NCI-H1092 treated with DMSO at 0.1 percent for 48 hours (cell line): ENCODE results near the gene COX6A1.

ENCODE experiments used
- DNase-seq: peaks from one replicate; lab custom pipeline; 2025; lab: John Stamatoyannopoulos, UW

The COX6A1 gene

DNA sequence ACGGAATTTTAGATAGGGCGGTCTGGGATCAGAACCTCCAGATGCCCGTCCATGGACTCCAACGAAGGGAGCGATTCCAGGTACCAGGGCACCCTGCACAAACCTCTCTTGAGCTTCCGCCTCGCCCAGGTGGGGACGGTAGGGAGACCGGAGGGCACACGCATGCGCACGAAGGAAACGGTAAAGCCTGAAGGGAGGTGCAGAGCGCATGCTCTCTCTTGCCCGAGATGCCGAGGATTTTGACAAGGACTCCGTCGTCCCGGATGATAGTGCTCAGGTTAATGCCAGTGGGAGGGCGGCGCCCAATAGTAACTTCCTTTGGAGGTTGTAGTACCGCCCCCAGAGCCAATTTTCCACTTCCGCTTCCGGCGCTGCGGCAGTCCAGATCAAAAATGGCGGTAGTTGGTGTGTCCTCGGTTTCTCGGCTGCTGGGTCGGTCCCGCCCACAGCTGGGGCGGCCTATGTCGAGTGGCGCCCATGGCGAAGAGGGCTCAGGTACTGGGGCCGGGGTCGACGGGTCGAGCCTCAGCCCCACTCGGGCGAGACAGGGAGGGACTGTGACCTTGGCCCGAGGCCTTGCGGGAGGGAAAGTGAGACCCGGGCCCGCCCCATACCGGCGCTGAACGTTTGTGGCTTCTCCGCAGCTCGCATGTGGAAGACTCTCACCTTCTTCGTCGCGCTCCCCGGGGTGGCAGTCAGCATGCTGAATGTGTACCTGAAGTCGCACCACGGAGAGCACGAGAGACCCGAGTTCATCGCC, at the start of gene COX6A1:
TSS of gene COX6A1 (plus strand) at position 379 of the 760 bp plus-strand sequence. CDS start at position 393, 14 bp downstream.
- DNase-seq: peak; percentile 98

GRCh38 chr12:120388691-120389481, 49.0 kb upstream of the COX6A1 start:
- DNase-seq: peak; percentile 58

DNA sequence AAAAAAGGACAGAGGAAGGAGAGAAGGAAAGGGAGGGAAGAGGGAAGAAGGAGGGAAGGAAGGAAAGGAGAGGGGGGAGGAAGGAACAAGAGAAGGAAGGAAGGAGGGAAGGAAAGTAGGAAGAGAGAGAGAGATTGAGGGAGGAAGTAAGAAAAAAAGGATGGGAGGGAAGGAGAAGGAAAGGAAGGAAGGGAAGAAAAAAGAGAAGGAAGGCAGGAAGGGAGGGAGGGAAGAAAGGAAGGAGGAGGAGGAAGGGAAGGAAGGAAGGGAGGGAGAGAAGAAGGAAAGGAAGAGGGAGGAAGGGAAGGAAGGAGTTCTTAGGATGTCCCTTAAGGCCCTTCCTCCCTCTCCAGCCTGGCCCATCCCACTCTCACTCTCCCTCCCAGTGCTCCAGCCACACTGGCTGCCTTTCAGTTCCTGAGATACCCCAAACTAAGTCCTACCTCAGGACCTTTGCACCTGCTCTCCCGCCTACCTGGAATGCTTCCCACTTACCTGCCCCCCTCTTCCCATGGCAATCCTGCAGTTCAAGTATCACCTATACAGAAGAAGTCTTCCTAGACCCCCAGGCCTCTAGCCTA, 47.3 kb upstream of the COX6A1 start:
- DNase-seq: no peak

- DNase-seq: peak; percentile 31
Measured at GRCh38 chr12:120394483-120395367, 43.2 kb upstream of the COX6A1 start.

- peak; percentile 7 for DNase-seq
Measured at GRCh38 chr12:120397824-120398540, 39.9 kb upstream of the COX6A1 start.

DNA sequence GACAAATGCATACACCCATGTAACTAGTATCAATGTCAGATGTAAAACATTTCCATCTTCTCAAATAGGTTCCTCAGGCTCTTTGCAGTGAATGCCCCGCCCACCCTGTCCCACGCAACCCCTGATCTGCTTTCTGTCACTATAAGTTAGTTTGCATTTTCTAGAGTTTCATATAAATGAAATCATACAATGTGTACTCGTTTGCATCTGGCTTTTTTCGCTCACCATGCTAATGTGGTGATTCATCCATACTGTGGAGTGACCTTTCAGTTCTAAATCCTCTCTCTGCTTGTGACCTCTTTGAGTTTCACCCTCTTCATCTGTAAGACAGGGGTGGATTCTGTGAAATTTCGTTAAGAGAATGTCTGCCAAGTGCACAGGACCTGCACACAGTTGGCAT, 38.4 kb upstream of the COX6A1 start:
- DNase-seq: no peak

DNA sequence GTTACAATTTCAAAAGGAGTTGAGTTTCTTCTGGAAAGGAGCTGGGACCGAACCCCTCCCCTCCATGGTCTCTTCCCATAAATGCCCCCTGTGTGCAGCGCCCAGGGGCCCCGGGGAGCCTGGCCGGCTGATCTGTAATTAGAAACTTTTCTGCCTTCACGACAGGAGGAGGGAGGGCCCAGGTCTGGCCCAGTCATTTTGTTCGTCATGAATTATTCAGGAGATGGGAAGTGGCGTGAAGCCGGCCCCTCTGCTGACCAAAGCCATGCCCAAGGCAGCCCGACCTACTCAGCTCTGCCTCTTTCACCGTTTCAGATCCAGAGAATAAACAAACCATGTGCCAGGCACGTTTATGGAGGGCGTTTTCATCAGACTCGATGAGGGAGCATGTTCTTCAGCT, 35.7 kb upstream of the COX6A1 start:
- no peak for DNase-seq

DNA sequence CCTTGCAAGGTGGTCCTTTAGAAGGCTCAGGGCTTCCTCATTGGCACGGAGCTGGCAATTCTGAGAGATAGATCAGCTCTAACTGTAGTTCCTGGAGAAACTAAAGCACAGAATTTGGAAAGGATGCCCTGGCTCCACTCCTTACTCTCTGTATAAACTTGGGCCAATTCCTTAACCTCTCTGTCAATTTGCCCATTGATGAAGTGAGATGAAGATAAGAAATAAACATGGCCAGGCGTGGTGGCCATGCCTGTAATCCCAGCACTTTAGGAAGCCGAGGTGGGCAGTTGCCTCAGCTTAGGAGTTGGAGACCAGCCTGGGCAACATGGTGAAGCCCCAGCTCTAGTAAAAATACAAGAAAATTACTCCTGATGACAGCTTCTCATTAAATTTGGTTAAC, 34.0 kb upstream of the COX6A1 start:
- DNase-seq: no peak

- DNase-seq: no peak
Measured at GRCh38 chr12:120404271-120404670, 33.6 kb upstream of the COX6A1 start.

- DNase-seq: no peak
Measured at GRCh38 chr12:120406069-120406468, 31.8 kb upstream of the COX6A1 start.

GRCh38 chr12:120406553-120406952, 31.4 kb upstream of the COX6A1 start:
- no peak for DNase-seq

GRCh38 chr12:120408771-120409170, 29.1 kb upstream of the COX6A1 start:
- DNase-seq: no peak

DNA sequence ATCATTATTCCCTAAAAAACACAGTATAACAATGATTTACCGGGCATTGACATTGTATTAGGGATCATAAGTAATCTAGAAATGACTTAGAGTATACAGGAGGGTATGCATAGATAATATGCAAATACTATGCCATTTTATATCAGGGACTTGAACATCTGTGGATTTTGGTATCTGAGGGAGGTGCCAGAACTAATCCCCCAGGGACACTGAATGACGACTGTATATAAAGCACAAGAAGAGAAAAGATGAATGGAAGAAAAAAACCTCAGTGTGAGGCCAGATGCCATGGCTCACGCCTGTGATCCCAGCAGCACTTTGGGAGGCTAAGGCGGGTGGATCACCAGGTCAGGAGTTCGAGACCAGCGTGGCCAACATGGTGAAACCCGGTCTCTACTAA, 25.5 kb upstream of the COX6A1 start:
- DNase-seq: no peak

DNA sequence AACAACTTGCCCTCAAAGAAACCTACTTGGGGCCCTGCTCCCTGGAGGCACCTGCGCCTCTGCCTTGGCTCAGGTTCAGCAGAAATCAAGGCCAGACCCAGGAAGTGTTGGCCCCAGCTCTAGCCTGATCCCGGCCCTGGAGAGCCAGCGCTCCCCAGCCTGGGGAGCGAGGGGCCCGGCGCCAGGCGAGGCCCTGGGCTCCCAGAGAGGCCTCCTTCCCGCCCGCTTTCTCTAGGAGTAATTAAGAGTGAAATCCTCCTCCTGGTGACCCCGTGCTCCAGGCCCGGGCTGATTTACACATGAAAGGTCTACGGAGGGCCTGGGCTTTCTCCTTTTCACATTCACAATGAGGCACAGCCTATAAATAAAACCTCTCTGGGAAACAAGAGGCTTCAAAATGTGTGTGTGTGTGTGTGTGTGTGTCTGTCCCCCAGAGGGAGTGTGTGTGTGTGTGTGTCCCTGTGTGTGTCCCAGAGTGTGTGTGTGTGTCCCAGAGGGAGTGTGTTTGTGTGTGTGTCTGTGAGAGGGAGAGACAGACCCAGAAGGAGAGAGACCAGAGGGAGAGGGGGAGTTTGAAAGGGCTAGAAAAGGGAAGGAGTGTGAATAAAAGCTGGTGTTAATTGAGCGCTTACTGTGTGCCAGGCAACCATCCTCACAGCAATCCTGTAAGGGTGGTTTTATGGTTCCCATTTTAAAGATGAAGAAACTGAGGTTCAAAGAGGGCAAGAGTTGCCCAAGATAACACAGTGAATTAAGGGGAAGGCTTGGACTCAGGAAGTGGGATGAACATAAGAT, 23.8 kb upstream of the COX6A1 start:
- peak; percentile 54 for DNase-seq

- no peak for DNase-seq
Measured at GRCh38 chr12:120416490-120417216, 21.3 kb upstream of the COX6A1 start.

DNA sequence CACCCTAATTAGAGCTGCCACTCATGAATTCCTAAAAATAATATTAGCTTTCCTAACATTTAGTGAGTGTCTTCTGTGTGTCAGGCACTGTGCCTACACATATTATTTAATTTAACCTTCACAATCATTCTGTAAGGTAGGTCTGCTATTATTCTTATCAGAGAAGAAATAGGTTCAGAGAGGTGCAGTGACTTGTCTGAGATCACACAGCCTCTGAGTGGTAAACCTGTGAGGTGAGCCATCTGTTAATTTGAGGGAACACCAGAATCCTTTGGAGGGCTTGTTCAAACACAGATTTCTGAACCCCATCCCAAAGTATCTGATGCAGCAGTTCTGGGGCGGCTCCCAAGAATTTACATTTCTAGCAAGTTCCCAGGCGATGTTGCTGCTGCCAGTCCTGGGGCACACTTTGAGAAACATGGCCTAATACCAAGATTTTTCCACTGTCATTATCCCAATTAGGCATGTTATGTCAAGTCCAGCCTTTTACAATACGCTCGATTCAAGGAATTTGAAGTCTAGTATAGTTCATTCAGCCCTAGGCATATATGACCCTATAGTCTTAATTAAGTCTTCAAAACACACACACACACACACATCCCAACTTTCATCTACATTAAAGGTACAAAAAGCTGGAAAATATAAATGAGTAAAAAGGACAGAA, 19.9 kb upstream of the COX6A1 start:
- no peak for DNase-seq

DNA sequence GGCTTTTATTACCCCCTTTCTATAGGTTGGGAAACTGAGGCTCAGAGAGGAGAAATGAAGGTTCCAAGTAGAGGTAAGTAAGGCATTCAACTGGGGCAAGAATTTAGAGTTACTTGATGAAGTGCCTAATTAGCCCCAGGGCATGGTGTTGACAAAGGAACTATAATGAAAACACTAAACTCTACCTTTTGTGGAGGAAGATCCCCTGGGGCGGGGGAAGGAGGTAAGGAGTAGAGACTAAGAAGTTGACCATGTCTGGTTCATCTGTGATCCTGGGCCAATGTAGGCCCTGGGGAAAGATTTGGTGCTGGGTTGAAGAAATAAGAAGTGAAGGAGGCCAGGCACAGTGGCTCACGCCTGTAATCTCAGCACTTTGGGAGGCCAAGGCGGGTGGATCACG, 16.2 kb upstream of the COX6A1 start:
- no peak for DNase-seq

DNA sequence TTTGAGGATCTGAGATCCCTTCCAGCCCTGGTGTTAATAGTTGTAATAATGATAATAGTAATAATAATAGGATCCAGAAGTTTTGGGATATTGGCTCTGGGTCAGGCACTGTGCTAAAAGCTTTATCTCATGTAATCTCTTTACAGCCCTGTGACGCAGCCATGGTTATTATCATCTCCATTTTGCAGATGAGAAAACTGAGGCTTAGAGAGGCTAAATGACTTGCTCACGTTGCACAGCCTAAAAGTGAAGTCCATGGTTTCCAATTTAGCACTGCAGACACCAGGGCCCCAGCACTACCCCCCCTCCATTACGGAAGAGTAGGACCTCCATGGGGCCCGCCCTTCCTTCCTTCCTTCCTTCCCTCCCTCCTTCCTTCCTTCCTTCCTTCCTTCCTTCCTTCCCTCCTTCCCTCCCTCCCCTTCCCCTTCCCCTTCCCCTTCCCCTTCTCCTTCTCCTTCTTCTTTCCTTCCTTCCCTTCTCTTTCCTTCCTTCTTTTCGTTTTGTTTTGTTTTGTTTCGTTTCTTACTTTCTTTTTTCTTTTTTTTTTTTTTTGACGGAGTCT, 14.9 kb upstream of the COX6A1 start:
- DNase-seq: no peak

DNA sequence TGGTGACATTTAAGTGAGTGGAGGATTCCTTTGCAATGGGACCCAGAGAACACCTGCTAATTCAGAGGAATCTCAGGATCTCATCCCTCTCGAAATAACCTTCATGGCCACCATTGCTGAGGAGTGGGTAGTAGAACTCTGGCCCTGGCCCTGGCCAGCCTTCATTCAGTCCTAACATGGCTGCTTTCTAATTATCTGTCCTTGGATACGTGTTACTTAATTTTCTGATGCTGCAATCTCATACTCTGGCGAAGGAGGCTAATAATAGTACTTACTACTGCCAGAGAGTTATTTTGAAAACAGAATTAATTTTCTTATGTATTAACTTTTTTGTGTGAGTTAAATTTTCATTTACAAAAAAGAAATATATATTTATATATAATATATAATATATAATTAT, 12.1 kb upstream of the COX6A1 start:
- DNase-seq: no peak
